Adrenal gland (tissue), 5 donors: Measurements from ENCODE around the gene FZD7.

Experiments used
- POLR2A ChIP-seq, 2 donors: fragments of 450-650 bp; IDR thresholded peaks; one replicate each; pipeline ENCODE4 v1.6.1; 2017; ENCODE audit warnings: antibody characterized with exemption in 2 of 2, mild to moderate bottlenecking in 2 of 2, moderate library complexity in 1 of 2
- TF ChIP-seq, protein P1 (sequence below), 6 experiments: fragments of 450-650 bp in 4 of 6; fragments of 200-600 bp in 2 of 6; sonication (generic) in 1 of 6; IDR thresholded peaks; 1 replicate in 5 of 6; 2 replicates in 1 of 6; pipeline versions ENCODE4 v1.5.1 to v1.8.0; 2016 to 2021; ENCODE audit warnings: antibody characterized with exemption in 6 of 6, mild to moderate bottlenecking in 2 of 6, moderate library complexity in 1 of 6
- donor health status: DM: no; HTN: no; CAD: no.

DNA sequence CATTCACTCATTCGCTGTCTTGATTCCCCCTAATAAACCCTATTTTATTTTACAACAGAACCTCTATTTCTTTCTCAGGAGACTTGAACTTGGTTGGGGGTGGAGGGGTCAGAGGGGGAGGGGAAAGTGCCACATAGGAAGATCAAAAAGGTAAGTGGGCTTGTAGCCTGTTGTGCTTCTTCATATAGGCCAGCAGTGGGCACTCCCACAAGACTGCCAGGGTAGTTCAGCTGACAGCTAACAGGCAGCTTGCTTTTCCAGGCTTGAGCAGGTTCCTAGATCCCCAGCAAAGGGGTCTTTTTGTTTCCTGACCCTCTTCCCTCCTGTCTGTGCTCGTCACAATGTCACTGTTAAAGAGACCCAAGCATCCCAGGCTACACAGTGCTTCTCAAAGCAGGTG, 38.6 kb downstream of the FZD7 start:
- TF ChIP-seq, protein P1, sequence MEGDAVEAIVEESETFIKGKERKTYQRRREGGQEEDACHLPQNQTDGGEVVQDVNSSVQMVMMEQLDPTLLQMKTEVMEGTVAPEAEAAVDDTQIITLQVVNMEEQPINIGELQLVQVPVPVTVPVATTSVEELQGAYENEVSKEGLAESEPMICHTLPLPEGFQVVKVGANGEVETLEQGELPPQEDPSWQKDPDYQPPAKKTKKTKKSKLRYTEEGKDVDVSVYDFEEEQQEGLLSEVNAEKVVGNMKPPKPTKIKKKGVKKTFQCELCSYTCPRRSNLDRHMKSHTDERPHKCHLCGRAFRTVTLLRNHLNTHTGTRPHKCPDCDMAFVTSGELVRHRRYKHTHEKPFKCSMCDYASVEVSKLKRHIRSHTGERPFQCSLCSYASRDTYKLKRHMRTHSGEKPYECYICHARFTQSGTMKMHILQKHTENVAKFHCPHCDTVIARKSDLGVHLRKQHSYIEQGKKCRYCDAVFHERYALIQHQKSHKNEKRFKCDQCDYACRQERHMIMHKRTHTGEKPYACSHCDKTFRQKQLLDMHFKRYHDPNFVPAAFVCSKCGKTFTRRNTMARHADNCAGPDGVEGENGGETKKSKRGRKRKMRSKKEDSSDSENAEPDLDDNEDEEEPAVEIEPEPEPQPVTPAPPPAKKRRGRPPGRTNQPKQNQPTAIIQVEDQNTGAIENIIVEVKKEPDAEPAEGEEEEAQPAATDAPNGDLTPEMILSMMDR (IDR thresholded peaks at IDR 0.05), result no peak
- TF ChIP-seq POLR2A (IDR thresholded peaks at IDR 0.05), result no peak
